ENCODE data around the gene HCFC1R1.

DNA sequence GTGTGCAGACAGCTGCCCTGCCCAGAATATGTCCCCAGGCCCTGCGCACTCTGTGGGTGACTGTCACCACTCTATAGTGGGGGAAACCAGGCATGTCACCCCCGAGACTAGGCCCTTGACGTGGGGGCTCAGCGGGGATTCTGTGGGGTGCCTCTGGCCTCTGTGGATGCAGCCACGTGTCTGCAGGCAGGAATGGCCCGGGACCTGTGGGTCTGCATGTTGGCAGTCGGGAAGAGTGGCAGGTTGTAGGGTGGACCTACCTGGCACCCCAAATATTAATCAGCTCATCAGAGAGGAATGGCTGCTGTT, 42.7 kb upstream of the HCFC1R1 start:
- no peak for TF ChIP-seq EZH2 (IDR thresholded peaks at IDR 0.05; ENCODE audit: borderline replicate concordance)
- TF ChIP-seq, protein P1, sequence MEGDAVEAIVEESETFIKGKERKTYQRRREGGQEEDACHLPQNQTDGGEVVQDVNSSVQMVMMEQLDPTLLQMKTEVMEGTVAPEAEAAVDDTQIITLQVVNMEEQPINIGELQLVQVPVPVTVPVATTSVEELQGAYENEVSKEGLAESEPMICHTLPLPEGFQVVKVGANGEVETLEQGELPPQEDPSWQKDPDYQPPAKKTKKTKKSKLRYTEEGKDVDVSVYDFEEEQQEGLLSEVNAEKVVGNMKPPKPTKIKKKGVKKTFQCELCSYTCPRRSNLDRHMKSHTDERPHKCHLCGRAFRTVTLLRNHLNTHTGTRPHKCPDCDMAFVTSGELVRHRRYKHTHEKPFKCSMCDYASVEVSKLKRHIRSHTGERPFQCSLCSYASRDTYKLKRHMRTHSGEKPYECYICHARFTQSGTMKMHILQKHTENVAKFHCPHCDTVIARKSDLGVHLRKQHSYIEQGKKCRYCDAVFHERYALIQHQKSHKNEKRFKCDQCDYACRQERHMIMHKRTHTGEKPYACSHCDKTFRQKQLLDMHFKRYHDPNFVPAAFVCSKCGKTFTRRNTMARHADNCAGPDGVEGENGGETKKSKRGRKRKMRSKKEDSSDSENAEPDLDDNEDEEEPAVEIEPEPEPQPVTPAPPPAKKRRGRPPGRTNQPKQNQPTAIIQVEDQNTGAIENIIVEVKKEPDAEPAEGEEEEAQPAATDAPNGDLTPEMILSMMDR (IDR thresholded peaks at IDR 0.05; ENCODE audit: poor library complexity): no peak
- no peak for TF ChIP-seq EZH2phosphoT487 (IDR thresholded peaks at IDR 0.05; ENCODE audit: low read depth, severe bottlenecking, unreplicated experiment)

Measured in hepatocyte (in vitro differentiated cells).